ENCODE results near the gene SLC5A11.

Gene SLC5A11

GRCh38 chr16:24950275-24950674 lies 104.5 kb downstream of the SLC5A11 start:
- no peaks in the 10 kb centered on the region for H3K4me1 ChIP-seq (ENCODE audit: insufficient read depth, low read length)
- no peak overlapping the region for H3K4me3 ChIP-seq (ENCODE audit: low read length)
- H3K36me3 ChIP-seq (ENCODE audit: insufficient read depth, low read length): peaks cover 81% of the 10 kb centered on the region
- H3K27me3 ChIP-seq (ENCODE audit: insufficient read depth, low read length): no peaks in the 10 kb centered on the region
- H2AFZ ChIP-seq (ENCODE audit: low read depth, low read length): no peak overlapping the region
- H3K9me3 ChIP-seq (ENCODE audit: low read length): no peaks in the 10 kb centered on the region

- Histone ChIP-seq H3K4me1 (ENCODE audit: insufficient read depth, low read length) (no peaks in the 10 kb centered on the region), H3K4me3 (ENCODE audit: low read length) (no peak overlapping the region), H3K36me3 (ENCODE audit: insufficient read depth, low read length) (peaks cover 82% of the 10 kb centered on the region), H3K27me3 (ENCODE audit: insufficient read depth, low read length) (no peaks in the 10 kb centered on the region), H3K9me3 (ENCODE audit: low read length) (no peaks in the 10 kb centered on the region), H2AFZ (ENCODE audit: low read depth, low read length) (no peak overlapping the region)
Observed at GRCh38 chr16:24953306-24953705, 107.5 kb downstream of the SLC5A11 start.

DNA sequence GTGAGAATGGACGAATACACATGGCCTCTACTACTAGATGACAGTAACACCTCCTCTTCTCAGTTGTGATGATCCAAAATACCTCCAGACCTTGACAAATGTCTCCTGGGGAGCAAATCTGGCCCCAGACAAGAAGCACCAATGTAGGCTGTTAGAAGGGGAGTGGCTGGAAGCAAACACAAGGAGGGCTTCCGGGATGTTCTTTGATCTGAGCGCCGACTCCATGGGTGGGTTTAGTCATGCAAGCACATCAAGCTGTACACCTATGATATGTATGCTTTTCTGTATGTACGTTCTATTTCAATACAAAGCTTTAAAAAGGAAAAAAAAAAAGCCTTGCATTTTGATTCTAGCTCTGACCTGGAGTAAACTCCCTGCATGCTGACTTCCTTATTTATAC lies 108.0 kb downstream of the SLC5A11 start:
- Histone ChIP-seq H3K36me3 (ENCODE audit: insufficient read depth, low read length) (peaks cover 82% of the 10 kb centered on the region), H3K4me3 (ENCODE audit: low read length) (no peak overlapping the region), H3K4me1 (ENCODE audit: insufficient read depth, low read length) (no peaks in the 10 kb centered on the region), H3K9me3 (ENCODE audit: low read length) (no peaks in the 10 kb centered on the region), H2AFZ (ENCODE audit: low read depth, low read length) (no peak overlapping the region), H3K27me3 (ENCODE audit: insufficient read depth, low read length) (no peaks in the 10 kb centered on the region)

GRCh38 chr16:24954137-24954536 lies 108.4 kb downstream of the SLC5A11 start:
- no peaks in the 10 kb centered on the region for H3K9me3 ChIP-seq (ENCODE audit: low read length)
- no peaks in the 10 kb centered on the region for H3K27me3 ChIP-seq (ENCODE audit: insufficient read depth, low read length)
- H3K36me3 ChIP-seq (ENCODE audit: insufficient read depth, low read length): peaks cover 82% of the 10 kb centered on the region
- H3K4me1 ChIP-seq (ENCODE audit: insufficient read depth, low read length): no peaks in the 10 kb centered on the region
- H2AFZ ChIP-seq (ENCODE audit: low read depth, low read length): no peak overlapping the region
- H3K4me3 ChIP-seq (ENCODE audit: low read length): no peak overlapping the region

GRCh38 chr16:24955975-24956731 lies 110.4 kb downstream of the SLC5A11 start:
- Histone ChIP-seq H3K4me1 (ENCODE audit: insufficient read depth, low read length) (no peaks in the 10 kb centered on the region), H2AFZ (ENCODE audit: low read depth, low read length) (no peak overlapping the region), H3K9me3 (ENCODE audit: low read length) (no peaks in the 10 kb centered on the region), H3K4me3 (ENCODE audit: low read length) (no peak overlapping the region), H3K36me3 (ENCODE audit: insufficient read depth, low read length) (peaks cover 83% of the 10 kb centered on the region), H3K27me3 (ENCODE audit: insufficient read depth, low read length) (no peaks in the 10 kb centered on the region)

DNA sequence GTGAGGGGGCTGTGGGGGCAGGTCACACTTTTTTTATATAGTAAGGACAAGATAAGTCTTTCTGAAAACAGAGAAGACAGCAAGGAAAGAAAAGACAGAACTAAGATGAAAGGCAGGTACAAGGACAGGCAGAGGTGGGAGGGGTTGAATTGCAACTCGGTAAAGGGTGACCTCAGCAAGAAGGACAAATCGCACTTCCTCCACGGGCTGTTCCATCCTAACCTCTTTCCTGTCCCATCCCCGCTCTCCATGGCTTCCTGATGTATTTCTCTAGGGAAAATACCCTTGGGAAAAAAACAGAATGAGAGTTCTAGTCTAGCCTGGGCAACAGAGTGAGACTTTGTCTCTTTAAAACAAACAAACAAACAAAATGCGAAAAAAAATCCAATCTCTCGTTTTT lies 112.1 kb downstream of the SLC5A11 start:
- peaks cover 89% of the 10 kb centered on the region for H3K36me3 ChIP-seq (ENCODE audit: insufficient read depth, low read length)
- H3K27me3 ChIP-seq (ENCODE audit: insufficient read depth, low read length): no peaks in the 10 kb centered on the region
- H3K4me3 ChIP-seq (ENCODE audit: low read length): no peak overlapping the region
- no peaks in the 10 kb centered on the region for H3K4me1 ChIP-seq (ENCODE audit: insufficient read depth, low read length)
- H3K9me3 ChIP-seq (ENCODE audit: low read length): peaks cover 8% of the 10 kb centered on the region
- H2AFZ ChIP-seq (ENCODE audit: low read depth, low read length): no peak overlapping the region

Measured in neuron (in vitro differentiated cells).